ENCODE measurements around the gene PACSIN2.
A peak's percentile ranks its signal among the peaks of the same experiment; 100 is the strongest.

Gene PACSIN2

DNA sequence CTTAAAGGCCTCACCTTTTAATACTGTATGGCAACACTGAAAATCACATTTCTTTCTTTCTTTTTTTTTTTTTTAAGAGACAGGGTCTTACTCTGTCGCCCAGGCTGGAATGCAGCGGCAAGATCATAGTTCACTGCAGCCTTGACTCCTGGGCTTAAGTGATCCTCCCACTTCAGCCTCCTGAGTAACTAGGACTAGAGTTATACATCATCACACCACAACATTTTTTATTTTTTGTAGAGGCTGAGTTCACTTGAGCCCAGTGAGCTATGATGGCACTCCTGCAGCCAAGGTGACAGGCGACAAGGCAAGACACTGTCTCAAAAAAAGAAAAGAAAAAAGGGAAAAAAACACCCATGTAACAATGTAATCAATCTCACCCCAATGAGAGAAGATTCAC lies 167.8 kb downstream of the PACSIN2 start:
- H3K36me3 ChIP-seq, result peaks cover 27% of the 10 kb centered on the region
- H3K27ac ChIP-seq, result no peak overlapping the region
- H3K9me3 ChIP-seq, result no peaks in the 10 kb centered on the region
- no peak for TF ChIP-seq CTCF (IDR thresholded peaks at IDR 0.05)
- no peak overlapping the region for H3K4me3 ChIP-seq (ENCODE audit: low read depth in 1 of 2, low read length in 1 of 2)
- H3K27me3 ChIP-seq, result no peaks in the 10 kb centered on the region
- H3K4me1 ChIP-seq (ENCODE audit: control insufficient read depth in 1 of 2, insufficient read depth in 1 of 2, low read depth in 1 of 2, low read length in 1 of 2), result no peaks in the 10 kb centered on the region

DNA sequence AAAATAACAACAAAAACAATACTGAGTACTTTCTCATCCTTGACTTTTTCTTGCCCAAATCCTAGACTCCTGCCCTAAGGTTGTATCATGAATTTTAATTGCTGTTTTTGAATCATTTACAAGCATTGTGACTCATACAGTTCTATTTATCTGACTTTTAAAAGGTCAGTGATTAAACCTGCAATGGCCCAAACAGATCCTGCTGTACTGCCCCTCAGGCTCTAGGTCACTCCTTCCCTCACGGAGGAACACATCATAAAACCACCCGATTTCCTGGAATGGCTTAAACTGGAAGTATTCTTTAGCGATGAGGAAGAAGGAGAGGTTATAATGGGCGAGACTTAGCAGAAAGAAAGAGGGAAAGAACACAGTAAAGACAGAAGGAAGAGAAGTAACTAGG lies 170.2 kb downstream of the PACSIN2 start:
- Histone ChIP-seq H3K27ac (no peak overlapping the region), H3K4me3 (ENCODE audit: low read depth in 1 of 2, low read length in 1 of 2) (no peak overlapping the region), H3K4me1 (ENCODE audit: control insufficient read depth in 1 of 2, insufficient read depth in 1 of 2, low read depth in 1 of 2, low read length in 1 of 2) (no peaks in the 10 kb centered on the region), H3K9me3 (no peaks in the 10 kb centered on the region), H3K36me3 (peaks cover 41% of the 10 kb centered on the region), H3K27me3 (no peaks in the 10 kb centered on the region)
- TF ChIP-seq CTCF (IDR thresholded peaks at IDR 0.05), result no peak

DNA sequence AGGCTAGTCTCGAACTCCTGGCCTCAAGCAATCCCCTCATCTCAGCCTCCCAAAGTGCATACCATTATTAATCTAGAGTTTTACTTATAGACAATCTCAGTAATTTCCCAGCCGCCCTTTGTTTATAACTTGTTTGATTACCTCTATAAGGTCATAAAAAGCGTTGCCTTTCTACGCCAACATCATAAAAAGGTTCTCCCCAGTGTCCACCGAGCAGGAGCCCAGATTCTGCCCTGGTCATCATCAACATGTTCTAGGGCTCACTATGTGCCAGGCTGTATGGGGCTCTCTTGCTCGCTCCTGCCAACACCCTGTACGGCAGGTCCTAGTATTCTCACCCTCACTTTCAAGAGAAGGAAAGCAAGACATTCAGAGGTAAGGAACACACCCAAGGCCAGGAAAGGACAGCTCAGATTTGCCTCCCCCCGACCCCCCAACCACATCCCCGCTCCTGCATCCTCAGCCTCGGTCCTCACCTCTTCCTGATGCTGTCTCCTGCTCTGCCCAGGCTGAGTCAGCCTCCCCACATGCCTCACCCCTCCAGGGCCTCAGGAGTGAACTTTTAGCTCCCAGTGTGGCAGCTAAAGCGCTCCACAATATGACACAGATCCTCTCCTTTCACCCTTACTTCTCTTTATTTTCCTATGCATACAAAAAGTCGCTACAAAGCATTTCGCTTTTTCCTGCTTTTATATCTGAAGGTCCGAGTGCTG lies 172.1 kb downstream of the PACSIN2 start:
- no peaks in the 10 kb centered on the region for H3K9me3 ChIP-seq
- no peak for TF ChIP-seq CTCF (IDR thresholded peaks at IDR 0.05)

DNA sequence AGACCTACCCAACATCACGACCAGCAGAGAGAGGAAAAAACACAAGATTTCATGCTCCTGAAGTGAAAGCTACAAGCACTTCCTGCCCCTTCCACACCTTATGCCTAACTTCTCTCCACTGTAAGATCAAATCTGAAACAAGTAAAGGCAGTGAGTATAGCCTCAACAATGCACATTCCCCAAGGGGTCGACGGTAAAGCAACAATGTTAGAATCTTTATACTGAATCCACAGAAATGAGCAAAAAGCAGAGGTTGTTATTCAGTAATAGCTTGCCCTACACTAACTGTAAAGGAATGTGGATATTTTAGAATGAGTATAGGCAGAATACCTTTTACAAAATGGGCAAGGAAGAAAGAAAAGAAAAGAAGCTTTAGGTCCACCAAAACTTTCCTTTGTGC lies 173.5 kb downstream of the PACSIN2 start:
- H3K27me3 ChIP-seq, result no peaks in the 10 kb centered on the region
- no peaks in the 10 kb centered on the region for H3K4me1 ChIP-seq (ENCODE audit: control insufficient read depth in 1 of 2, insufficient read depth in 1 of 2, low read depth in 1 of 2, low read length in 1 of 2)
- H3K9me3 ChIP-seq, result no peaks in the 10 kb centered on the region
- no peak overlapping the region for H3K4me3 ChIP-seq (ENCODE audit: low read depth in 1 of 2, low read length in 1 of 2)
- no peak for TF ChIP-seq CTCF (IDR thresholded peaks at IDR 0.05)
- peak overlapping the region; percentile 15 for H3K27ac ChIP-seq
- peaks cover 49% of the 10 kb centered on the region for H3K36me3 ChIP-seq

More for the DNA sequence above, 172.1 kb downstream of the PACSIN2 start:
- H3K27ac ChIP-seq, result no peak overlapping the region
- H3K4me3 ChIP-seq (ENCODE audit: low read depth in 1 of 2, low read length in 1 of 2), result no peak overlapping the region
- H3K27me3 ChIP-seq, result no peaks in the 10 kb centered on the region
- H3K36me3 ChIP-seq, result peaks cover 47% of the 10 kb centered on the region
- no peaks in the 10 kb centered on the region for H3K4me1 ChIP-seq (ENCODE audit: control insufficient read depth in 1 of 2, insufficient read depth in 1 of 2, low read depth in 1 of 2, low read length in 1 of 2)

GRCh38 chr22:42837556-42837955 lies 177.4 kb downstream of the PACSIN2 start:
- TF ChIP-seq CTCF (IDR thresholded peaks at IDR 0.05), result no peak
- H3K4me1 ChIP-seq (ENCODE audit: control insufficient read depth in 1 of 2, insufficient read depth in 1 of 2, low read depth in 1 of 2, low read length in 1 of 2), result no peaks in the 10 kb centered on the region
- H3K27me3 ChIP-seq, result no peaks in the 10 kb centered on the region
- no peak overlapping the region for H3K27ac ChIP-seq
- H3K4me3 ChIP-seq (ENCODE audit: low read depth in 1 of 2, low read length in 1 of 2), result no peak overlapping the region
- peaks cover 62% of the 10 kb centered on the region for H3K36me3 ChIP-seq
- no peaks in the 10 kb centered on the region for H3K9me3 ChIP-seq
